Ascending aorta (tissue), 2 donors: Measurements from ENCODE around the gene GGCT. TPM values are rescaled to one million over a fixed set of nuclear protein-coding genes. Genes with fewer than 3 reads are reported as not detected.

Experiments
- DNase-seq, 2 donors: peaks; one replicate each; pipeline ENCODE4 v3.0.0-alpha.2; 2019; ENCODE audit warnings: low spot score in 2 of 2
- H3K27ac ChIP-seq, 2 donors: fragments of 200-600 bp; sonication (generic); one replicate each; pipeline ENCODE4 v1.5.1; 2016 to 2017; ENCODE audit warnings: mild to moderate bottlenecking in 1 of 2
- H3K27me3 ChIP-seq: fragments of 200-600 bp; sonication (generic); one replicate; pipeline ENCODE4 v1.5.1; 2017
- H3K36me3 ChIP-seq, 2 donors: fragments of 200-600 bp; sonication (generic); one replicate each; pipeline ENCODE4 v1.5.1; 2016
- H3K4me1 ChIP-seq, 2 donors: fragments of 200-600 bp; sonication (generic); one replicate each; pipeline ENCODE4 v1.5.1; 2016 to 2017; ENCODE audit warnings: mild to moderate bottlenecking in 1 of 2
- H3K4me3 ChIP-seq, 2 donors: fragments of 200-600 bp; sonication (generic); one replicate each; pipeline ENCODE4 v1.5.1; 2016 to 2017; ENCODE audit warnings: mild to moderate bottlenecking in 1 of 2
- H3K9me3 ChIP-seq, 2 donors: fragments of 200-600 bp; sonication (generic); one replicate each; pipeline ENCODE4 v1.5.1; 2016
- intact Hi-C: fragments of 100-400 bp; cut with DNase I; formaldehyde crosslinking; loops from one replicate; pipeline ENCODE4 v1.15.1; 2023
- total RNA-seq: library from RNA; depleted of rRNA; stranded (reverse); fragments of >200 nt; gene quantifications from one replicate; pipeline ENCODE4 v1.1.0, GENCODE V29; 2016
- TF ChIP-seq, protein P1 (sequence below), 3 experiments: fragments of 200-600 bp in 2 of 3; fragments of 450-650 bp in 1 of 3; sonication (generic) in 2 of 3; IDR thresholded peaks; one replicate each; pipeline ENCODE4 v1.5.1; 2016 to 2019; ENCODE audit warnings: antibody characterized with exemption in 3 of 3, mild to moderate bottlenecking in 1 of 3, moderate library complexity in 1 of 3

GGCT gene
- total RNA-seq, 1 donor from 2014 or later: 0.43 TPM

DNA sequence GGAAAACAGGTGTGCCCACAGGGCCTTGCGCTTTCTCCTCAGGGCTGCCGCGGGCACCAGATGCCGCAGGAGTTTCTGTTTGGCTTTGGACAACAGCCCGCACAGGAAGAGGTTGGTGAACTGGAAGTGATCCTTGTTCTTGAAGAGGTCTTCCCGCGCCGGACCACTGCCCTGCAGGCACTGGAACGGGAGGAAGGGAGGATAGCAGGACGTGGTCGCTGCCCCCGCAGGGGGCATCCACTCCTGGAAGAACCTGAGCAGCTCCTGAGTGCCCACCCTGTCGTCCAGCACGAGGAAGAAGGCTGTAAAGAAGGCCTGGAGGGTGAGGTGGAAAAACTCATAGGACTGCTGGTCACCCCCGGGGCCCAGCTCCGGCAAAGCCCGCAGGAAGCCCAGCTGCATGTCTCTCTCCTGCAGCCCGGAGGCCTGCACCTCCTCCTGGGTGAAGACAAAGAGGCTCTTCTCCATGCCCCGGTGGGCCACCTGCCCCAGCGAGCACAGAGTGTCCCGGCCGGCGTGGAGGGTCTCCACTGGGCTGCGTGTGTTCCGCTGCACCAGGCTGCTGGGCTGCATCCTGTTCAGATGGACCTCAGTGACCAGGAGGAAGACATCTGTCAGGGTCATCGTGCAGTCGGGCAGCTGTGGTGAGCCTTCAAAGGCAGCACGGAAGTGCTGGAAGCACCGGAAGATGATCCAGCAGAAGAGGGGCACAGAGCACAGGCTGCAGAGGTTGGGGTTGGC is 52.9 kb downstream of the GGCT start:
- intact Hi-C loops: no loop called here
- Histone ChIP-seq H3K27me3 (no peaks in the 10 kb centered on the region), H3K4me3 (no peak overlapping the region), H3K4me1 (no peaks in the 10 kb centered on the region), H3K27ac (no peak overlapping the region), H3K9me3 (no peaks in the 10 kb centered on the region), H3K36me3 (peaks cover 51 to 76% of the 10 kb centered on the region in 2 donors)
- TF ChIP-seq, protein P1, sequence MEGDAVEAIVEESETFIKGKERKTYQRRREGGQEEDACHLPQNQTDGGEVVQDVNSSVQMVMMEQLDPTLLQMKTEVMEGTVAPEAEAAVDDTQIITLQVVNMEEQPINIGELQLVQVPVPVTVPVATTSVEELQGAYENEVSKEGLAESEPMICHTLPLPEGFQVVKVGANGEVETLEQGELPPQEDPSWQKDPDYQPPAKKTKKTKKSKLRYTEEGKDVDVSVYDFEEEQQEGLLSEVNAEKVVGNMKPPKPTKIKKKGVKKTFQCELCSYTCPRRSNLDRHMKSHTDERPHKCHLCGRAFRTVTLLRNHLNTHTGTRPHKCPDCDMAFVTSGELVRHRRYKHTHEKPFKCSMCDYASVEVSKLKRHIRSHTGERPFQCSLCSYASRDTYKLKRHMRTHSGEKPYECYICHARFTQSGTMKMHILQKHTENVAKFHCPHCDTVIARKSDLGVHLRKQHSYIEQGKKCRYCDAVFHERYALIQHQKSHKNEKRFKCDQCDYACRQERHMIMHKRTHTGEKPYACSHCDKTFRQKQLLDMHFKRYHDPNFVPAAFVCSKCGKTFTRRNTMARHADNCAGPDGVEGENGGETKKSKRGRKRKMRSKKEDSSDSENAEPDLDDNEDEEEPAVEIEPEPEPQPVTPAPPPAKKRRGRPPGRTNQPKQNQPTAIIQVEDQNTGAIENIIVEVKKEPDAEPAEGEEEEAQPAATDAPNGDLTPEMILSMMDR (IDR thresholded peaks at IDR 0.05): no peak
- DNase-seq: no peak

DNA sequence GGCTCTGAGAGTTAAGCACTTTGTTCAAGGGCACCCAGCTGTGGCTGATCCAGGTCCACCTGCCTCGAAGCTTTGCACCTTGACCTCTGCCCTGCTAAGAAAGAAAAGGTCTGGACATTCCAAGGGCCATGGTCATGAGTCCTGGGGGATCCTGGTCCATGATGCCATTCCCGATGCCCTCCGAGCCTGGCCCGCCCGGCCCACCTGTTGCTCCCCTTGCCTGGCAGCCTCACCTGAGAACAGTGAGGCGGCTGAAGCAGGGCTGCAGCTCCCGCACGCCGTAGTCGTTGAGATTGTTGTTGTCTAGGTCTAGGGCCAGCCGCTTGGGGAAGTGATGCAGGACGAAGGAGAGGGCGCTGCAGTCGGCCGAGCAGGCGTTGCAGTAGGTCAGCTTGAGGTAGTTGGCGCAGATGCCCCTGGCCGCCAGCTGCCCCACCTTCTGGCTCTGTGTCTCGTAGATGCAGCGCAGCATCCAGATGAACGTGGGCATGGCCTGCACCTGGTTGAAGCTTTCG is 53.6 kb downstream of the GGCT start:
- H3K4me3 ChIP-seq: no peak overlapping the region
- H3K36me3 ChIP-seq: peaks cover 51 to 76% of the 10 kb centered on the region in 2 donors
- DNase-seq: no peak
- intact Hi-C loops: no loop called here
- TF ChIP-seq, protein P1 (IDR thresholded peaks at IDR 0.05): no peak
- H3K4me1 ChIP-seq: no peaks in the 10 kb centered on the region
- no peak overlapping the region for H3K27ac ChIP-seq
- no peaks in the 10 kb centered on the region for H3K27me3 ChIP-seq
- H3K9me3 ChIP-seq: no peaks in the 10 kb centered on the region

DNA sequence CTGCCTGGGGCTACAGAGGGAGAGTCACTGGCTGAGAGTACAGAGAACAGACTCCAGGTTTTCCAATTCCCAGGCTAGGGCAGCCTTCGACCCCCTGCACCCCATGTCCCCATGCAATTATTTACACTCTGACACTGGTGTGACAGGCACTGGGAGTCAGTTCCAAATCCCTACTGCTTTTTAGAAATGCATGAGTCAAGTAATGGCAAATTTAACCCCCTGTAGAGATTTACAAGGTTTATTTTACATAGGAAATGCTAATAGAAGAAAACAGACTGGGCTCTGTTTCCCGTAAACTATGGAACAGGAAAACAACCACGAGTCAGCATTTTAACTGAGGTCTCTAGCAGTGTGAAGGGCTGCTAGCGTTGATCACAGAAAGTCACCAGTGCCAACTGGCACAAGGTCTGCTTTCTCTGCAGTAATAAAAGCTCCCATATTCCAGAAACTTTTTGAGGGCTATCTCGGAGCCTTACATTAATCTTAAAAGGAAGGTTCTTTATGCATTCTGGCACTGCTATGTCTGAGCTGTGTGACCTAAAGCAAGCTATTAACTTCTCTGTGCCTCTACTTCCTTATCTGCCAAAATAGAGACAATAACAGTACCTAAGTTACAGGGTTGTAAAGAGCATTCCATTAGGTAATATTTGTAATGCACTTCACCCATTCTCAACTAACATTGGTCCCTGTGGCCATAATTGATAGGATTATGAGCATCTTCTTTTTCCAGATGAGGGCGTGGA is 54.2 kb downstream of the GGCT start:
- Histone ChIP-seq H3K27me3 (no peaks in the 10 kb centered on the region), H3K27ac (no peak overlapping the region), H3K4me1 (no peaks in the 10 kb centered on the region), H3K4me3 (no peak overlapping the region), H3K9me3 (no peaks in the 10 kb centered on the region), H3K36me3 (peaks cover 45 to 73% of the 10 kb centered on the region in 2 donors)
- intact Hi-C loops: no loop called here
- no peak for DNase-seq
- TF ChIP-seq, protein P1 (IDR thresholded peaks at IDR 0.05): no peak

DNA sequence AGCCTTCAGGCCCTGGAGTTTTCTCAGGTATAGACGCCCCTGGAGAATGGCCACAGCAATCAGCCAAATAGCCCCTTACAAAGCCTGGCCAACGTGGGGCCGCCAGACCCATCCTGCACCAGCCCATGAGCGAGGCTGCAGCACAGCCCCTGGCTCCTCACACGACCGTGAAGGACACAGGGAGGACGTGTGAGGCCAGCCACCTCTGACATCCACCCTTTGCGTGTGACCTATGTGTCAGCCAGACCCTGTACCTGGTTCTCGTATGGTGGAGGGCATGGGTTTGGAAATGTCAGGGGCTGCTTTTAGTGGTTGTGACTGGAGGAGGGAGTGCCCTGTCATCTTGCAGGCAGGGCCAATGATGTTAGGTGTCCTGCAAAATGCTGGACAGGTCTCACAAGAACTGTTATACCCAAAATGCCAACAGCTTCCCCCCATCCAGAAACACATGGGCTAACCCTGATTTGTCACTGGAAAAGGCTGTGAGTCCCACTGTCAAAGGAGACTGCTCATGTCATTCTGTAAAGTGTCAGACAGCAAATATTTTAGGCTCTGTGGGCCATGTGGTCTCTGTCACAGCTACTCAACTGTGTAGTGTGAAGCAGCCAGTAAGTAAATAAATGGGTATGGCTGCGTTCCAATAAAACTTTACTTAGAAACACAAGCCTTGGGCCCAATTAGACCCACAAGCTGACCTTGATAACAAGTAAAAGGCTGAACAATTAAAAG is 56.0 kb downstream of the GGCT start:
- intact Hi-C loops: no loop called here
- DNase-seq: no peak
- TF ChIP-seq, protein P1 (IDR thresholded peaks at IDR 0.05): no peak
- Histone ChIP-seq H3K4me1 (no peaks in the 10 kb centered on the region), H3K27me3 (no peaks in the 10 kb centered on the region), H3K4me3 (no peak overlapping the region), H3K27ac (no peak overlapping the region), H3K9me3 (no peaks in the 10 kb centered on the region), H3K36me3 (peaks cover 41 to 56% of the 10 kb centered on the region in 2 donors)

DNA sequence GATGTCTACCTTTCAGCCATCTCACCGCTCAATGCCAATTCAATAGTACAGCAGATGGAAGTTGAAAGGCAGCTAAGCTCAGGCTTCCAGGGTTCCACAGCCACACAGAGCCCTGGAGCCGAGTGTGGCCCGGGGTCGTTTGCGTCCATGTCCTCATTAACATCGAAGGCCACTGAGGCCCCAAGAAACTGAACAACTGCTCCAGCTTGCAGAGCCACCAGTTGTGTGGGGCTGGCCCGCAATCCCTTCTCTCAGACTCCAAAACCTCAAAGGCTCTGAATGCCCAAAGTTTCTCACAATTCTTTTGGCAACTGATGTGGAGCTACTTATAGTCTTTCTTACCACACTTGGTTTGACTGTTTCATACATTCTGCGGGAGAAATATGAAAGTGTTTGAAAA is 57.2 kb downstream of the GGCT start:
- no peak overlapping the region for H3K4me3 ChIP-seq
- DNase-seq: no peak
- H3K27me3 ChIP-seq: no peaks in the 10 kb centered on the region
- no peaks in the 10 kb centered on the region for H3K4me1 ChIP-seq
- no peak overlapping the region for H3K27ac ChIP-seq
- TF ChIP-seq, protein P1 (IDR thresholded peaks at IDR 0.05): no peak
- H3K9me3 ChIP-seq: no peaks in the 10 kb centered on the region
- peaks cover 36 to 46% of the 10 kb centered on the region in 2 donors for H3K36me3 ChIP-seq
- intact Hi-C loops: no loop called here

Other genes with a start within 250 kb of the GGCT start
- gene ZNRF2, start 220.2 kb downstream of the GGCT start, total RNA-seq: 31.7 TPM
- gene NOD1, start 26.0 kb downstream of the GGCT start, total RNA-seq: 20.0 TPM
- gene GARS1, start 90.0 kb upstream of the GGCT start, total RNA-seq: 41.7 TPM
- gene CRHR2, start 177.6 kb upstream of the GGCT start, total RNA-seq: 3.1 TPM
- 51.8 TPM for gene INMT, start 247.3 kb upstream of the GGCT start, total RNA-seq